ENCODE results near the gene ZDHHC5.
"Not testable (repeated sequence)": the region's sequence is repeated elsewhere in the genome, so short reads cannot be mapped to it uniquely, and the experiment has no call there.

ZDHHC5 gene

DNA sequence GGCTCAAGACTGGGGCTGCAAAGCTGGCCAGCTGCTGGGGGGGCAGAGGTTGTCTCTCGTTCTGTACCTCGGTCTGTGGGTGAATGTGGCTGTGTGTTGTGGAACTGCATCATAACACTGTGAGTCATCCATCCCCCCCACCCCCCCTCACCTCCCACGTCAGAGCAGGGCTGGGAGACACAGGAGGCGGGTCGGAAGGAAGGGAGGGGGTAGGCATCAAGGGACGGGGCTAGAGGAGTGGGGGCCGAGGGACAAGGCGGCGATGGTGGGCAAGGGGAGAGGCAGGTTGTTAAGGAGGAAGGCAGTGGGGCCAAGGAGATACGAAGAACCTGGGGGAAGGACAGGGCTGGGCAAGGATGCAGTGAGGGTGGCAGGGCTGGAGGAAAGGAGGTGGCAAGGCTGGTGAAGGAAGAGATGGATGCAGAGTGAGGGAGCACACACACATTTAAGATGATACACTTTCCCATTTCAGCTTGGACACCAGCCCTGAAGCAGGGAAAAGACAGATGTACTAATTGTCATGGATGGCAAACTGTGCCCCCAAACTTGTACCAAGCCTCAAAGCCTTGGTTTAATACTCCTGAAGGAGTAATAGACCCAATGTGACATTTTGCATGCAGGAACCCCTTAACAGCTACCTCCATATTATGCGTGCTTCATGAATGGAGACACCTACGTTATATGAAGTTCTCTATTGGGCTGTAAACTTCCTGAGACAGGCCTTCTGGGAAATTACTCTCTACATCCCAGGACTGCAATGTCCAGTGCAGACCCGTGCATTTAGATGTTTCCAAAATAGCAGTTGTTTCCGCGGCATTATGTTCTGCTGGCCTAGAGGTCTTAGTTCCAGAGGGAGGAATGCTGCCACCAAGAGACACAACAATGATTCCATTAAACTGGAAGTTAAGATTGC lies 17.8 kb upstream of the ZDHHC5 start, which contains the start of gene YPEL4:
TSS of gene YPEL4 (minus strand) at position 87 of the 913 bp plus-strand sequence. CDS start 2,805 bp downstream, outside the sequence.
- no peaks in the 10 kb centered on the region for H3K36me3 Mint-ChIP-seq (ENCODE audit: low read depth)
- H3K4me3 Mint-ChIP-seq, result peak within 1 kb of the TSS; percentile 79
- peaks cover 77% of the 10 kb centered on the region for H3K4me1 Mint-ChIP-seq
- TF ChIP-seq, protein P1, sequence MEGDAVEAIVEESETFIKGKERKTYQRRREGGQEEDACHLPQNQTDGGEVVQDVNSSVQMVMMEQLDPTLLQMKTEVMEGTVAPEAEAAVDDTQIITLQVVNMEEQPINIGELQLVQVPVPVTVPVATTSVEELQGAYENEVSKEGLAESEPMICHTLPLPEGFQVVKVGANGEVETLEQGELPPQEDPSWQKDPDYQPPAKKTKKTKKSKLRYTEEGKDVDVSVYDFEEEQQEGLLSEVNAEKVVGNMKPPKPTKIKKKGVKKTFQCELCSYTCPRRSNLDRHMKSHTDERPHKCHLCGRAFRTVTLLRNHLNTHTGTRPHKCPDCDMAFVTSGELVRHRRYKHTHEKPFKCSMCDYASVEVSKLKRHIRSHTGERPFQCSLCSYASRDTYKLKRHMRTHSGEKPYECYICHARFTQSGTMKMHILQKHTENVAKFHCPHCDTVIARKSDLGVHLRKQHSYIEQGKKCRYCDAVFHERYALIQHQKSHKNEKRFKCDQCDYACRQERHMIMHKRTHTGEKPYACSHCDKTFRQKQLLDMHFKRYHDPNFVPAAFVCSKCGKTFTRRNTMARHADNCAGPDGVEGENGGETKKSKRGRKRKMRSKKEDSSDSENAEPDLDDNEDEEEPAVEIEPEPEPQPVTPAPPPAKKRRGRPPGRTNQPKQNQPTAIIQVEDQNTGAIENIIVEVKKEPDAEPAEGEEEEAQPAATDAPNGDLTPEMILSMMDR (IDR thresholded peaks at IDR 0.05), result no peak
- H3K27ac Mint-ChIP-seq, result peak within 1 kb of the TSS; percentile 96
- H3K9me3 Mint-ChIP-seq, result no peaks in the 10 kb centered on the region
- no peak for DNase-seq
- peaks cover 5% of the 10 kb centered on the region for H3K27me3 Mint-ChIP-seq (ENCODE audit: low read depth, poor library complexity)

DNA sequence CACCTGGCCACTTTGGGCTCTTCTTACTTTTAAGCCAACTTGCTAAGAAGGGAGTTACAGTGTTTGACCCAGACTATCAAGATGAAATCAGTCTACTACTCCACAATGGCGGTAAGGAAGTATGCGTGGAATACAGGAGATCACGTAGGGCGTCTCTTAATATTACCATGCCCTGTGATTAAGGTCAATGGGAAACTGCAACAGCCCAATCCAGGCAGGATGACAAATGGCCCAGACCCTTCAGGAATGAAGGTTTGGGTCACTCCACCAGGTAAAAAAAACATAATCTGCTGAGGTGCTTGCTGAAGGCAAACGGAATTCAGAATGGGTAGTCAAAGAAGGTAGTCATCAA lies 17.2 kb upstream of the ZDHHC5 start:
- Mint-ChIP-seq H3K27me3 (ENCODE audit: low read depth, poor library complexity) (peaks cover 5% of the 10 kb centered on the region), H3K4me1 (peaks cover 70% of the 10 kb centered on the region), H3K4me3 (peak overlapping the region; percentile 79), H3K36me3 (ENCODE audit: low read depth) (no peaks in the 10 kb centered on the region), H3K9me3 (no peaks in the 10 kb centered on the region), H3K27ac (peak overlapping the region; percentile 82)
- TF ChIP-seq, protein P1 (IDR thresholded peaks at IDR 0.05), result no peak
- DNase-seq, result no peak

DNA sequence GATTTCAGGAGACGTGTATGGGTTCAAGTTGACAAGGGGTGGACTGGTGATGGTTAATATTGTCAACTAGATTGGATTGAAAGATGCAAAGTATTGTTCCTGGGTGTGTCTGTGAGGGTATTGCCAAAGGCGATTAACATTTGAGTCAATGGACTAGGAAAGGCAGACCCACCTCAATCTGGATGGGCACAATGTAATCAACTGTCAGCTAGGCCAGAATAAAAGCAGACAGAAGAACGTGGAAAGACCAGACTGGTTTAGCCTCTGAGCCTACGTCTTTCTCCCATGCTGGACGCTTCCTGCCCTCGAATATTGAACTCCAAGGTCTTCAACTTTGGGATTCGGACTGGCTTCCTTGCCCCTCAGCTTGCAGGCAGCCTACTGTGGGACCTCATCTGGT lies 16.5 kb upstream of the ZDHHC5 start:
- peaks cover 5% of the 10 kb centered on the region for H3K27me3 Mint-ChIP-seq (ENCODE audit: low read depth, poor library complexity)

DNA sequence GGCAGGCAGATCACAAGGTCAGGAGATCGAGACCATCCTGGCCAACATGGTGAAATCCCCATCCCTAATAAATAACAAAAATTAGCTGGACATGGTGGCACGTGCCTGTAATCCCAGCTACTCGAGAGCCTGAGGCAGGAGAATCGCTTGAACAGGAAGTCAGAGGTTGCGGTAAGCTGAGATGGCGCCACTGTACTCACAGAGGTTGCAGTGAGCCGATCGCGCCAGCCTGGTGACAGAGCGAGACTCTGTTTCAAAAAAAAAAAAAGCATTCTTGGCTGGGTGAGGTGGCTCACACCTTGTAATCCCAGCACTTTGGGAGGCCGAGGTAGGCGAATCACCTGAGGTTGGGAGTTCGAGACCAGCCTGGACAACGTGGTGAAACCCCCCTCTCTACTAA lies 15.7 kb upstream of the ZDHHC5 start:
- H3K27ac Mint-ChIP-seq; H3K36me3 Mint-ChIP-seq (ENCODE audit: low read depth); H3K27me3 Mint-ChIP-seq (ENCODE audit: low read depth, poor library complexity); H3K4me3 Mint-ChIP-seq; DNase-seq; H3K9me3 Mint-ChIP-seq: not testable (repeated sequence)
- peaks cover 65% of the 10 kb centered on the region for H3K4me1 Mint-ChIP-seq

More for the DNA sequence above, 16.5 kb upstream of the ZDHHC5 start:
- DNase-seq, result no peak
- Mint-ChIP-seq H3K27ac (no peak overlapping the region), H3K36me3 (ENCODE audit: low read depth) (no peaks in the 10 kb centered on the region), H3K4me3 (peak overlapping the region; percentile 79), H3K9me3 (no peaks in the 10 kb centered on the region), H3K4me1 (peaks cover 65% of the 10 kb centered on the region)
- TF ChIP-seq, protein P1 (IDR thresholded peaks at IDR 0.05), result no peak

GRCh38 chr11:57652662-57653061 lies 15.3 kb upstream of the ZDHHC5 start:
- H3K4me1 Mint-ChIP-seq, result peaks cover 65% of the 10 kb centered on the region
- no peak for DNase-seq
- H3K36me3 Mint-ChIP-seq (ENCODE audit: low read depth), result no peaks in the 10 kb centered on the region
- peaks cover 10% of the 10 kb centered on the region for H3K27me3 Mint-ChIP-seq (ENCODE audit: low read depth, poor library complexity)
- no peak overlapping the region for H3K4me3 Mint-ChIP-seq
- TF ChIP-seq, protein P1 (IDR thresholded peaks at IDR 0.05), result no peak
- peak overlapping the region; percentile 13 for H3K27ac Mint-ChIP-seq
- H3K9me3 Mint-ChIP-seq, result no peaks in the 10 kb centered on the region

GRCh38 chr11:57653163-57653562 lies 14.8 kb upstream of the ZDHHC5 start:
- DNase-seq, result no peak
- peaks cover 11% of the 10 kb centered on the region for H3K27me3 Mint-ChIP-seq (ENCODE audit: low read depth, poor library complexity)
- H3K4me3 Mint-ChIP-seq, result no peak overlapping the region
- H3K27ac Mint-ChIP-seq, result peak overlapping the region; percentile 13
- H3K36me3 Mint-ChIP-seq (ENCODE audit: low read depth), result no peaks in the 10 kb centered on the region
- TF ChIP-seq, protein P1 (IDR thresholded peaks at IDR 0.05), result no peak
- H3K4me1 Mint-ChIP-seq, result peaks cover 65% of the 10 kb centered on the region
- H3K9me3 Mint-ChIP-seq, result no peaks in the 10 kb centered on the region
